CD4-positive, alpha-beta T cell treated with Interleukin-4 for 1 hour (primary cell): ENCODE measurements around the gene PARD3.
"Not testable (repeated sequence)": the region's sequence is repeated elsewhere in the genome, so short reads cannot be mapped to it uniquely, and the experiment has no call there.

Experiments
- DNase-seq, 2 donors: peaks; one replicate each; pipeline ENCODE4 v3.0.0-alpha.2; 2020 to 2022

PARD3 gene

DNA sequence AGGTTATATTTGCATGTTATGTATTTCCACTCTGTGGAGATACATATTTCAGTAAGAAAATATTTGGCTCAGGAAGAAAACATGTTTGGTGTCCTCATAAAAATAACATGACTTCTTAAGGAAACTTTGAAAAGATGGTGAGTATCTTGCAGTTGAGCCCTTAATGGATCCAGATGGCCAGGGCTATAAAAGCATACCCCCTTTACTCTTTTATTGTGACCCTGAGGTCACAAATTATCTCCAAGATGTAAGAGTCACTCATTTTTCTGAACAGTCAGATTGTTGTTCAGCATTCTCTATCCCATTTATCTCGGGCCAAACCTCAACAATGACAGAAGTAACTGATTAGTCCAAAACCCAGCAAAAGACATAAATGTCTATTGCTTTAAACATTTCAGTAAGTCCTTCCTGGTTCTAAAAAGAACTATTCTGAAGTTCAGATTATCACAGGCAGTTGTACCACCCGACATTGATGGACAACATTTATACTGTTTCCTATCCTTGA lies 539.4 kb downstream of the PARD3 start:
- no peak for DNase-seq

DNA sequence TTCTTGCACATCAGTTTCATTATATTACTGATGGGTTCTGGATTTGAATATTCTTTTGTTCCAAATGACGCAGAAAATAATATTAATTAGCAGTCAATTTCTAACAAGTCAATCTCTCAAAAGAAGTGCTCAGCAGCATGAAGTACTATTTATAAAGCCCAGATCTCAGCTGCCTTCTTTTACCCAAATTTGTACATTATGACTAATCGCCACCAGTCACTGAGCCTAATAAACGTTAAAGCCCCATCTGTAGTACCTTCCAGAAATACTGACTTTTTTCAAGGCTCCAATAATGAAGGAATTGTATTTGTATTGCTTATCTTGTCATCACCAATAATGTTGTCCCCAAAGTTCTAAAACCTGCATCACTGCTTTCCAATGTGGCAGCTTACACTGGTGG lies 540.2 kb downstream of the PARD3 start:
- no peak for DNase-seq

DNA sequence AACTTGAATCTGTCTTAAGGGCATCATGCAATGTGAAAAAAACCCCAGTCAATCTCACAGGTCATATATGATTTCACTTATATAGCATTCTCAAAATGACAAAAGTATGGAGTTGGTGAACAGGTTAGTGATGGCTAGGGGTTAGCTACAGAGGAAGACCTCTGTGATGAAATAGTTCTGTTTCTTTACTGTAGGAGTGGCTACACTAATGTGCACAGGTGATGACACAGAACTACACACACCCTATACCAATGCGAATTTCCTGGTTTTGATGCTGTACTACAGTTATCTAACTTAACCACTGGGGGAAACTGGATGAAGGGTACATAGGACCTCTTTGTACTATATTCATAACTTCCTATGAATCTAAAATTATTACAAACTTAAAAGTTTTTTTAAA lies 541.8 kb downstream of the PARD3 start:
- DNase-seq: no peak

DNA sequence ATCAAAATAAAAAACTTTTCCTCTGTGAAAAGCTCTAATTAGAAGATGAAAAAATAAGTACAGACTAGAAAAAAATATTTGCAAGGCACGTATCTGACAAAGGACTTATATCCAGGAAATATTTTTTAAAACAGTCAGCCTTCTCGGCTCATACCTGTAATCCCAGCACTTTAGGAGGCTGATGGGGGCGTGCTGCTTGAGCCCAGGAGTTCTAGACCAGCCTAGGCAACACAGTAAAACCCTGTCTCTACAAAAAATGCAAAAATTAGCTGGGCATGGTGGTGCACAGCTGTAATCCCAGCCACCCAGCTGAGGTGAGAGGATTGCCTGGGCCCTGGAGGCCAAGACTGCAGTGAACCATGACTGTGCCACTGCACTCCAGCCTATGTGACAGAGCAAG lies 542.8 kb downstream of the PARD3 start:
- DNase-seq: no peak

DNA sequence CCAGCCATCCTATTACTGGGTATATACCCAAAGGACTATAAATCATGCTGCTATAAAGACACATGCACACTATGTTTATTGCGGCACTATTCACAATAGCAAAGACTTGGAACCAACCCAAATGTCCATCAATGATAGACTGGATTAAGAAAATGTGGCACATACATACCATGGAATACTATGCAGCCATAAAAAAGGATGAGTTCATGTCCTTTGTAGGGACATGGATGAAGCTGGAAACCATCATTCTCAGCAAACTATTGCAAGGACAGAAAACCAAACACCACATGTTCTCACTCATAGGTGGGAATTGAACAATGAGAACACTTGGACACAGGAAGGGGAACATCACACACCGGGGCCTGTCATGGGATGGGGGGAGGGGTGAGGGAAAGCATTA lies 546.7 kb downstream of the PARD3 start:
- not testable (repeated sequence) for DNase-seq

DNA sequence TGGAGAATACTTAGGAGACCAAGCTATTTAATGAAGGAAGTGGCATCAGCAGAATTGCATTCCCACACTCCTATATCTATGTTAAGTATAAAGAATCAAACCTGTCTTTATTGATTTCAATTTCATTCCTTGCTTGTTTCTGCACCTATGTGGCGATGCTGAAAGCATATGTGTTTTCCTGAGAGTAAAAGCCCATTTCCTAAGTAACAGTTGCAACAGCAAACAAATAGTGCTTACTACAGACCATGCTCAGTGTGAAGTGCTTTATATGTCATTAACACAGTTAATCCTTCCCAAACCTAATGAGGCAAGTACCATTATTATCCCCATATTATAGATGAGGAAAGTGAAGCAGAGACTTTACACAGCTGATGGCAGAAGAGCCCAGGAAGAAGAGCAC lies 552.1 kb downstream of the PARD3 start:
- no peak for DNase-seq

DNA sequence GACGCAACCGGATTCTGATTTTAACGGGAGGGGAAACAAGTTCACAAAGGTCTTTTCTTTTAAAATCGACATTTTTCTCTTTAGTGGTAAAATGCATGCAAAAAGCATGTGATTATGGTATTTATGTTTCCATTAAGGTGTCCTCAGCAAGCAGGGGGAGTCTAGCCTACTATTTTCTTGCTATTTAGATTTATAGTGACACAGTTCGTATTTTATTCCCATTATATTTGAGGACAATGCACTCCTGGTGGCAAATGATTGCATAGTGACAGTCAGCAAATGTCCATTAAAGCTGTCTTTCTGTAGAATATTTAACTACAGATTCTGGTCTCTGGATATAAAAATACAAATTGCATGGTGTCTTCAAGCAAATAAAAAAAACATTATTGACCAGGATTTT lies 554.2 kb downstream of the PARD3 start:
- DNase-seq: no peak

DNA sequence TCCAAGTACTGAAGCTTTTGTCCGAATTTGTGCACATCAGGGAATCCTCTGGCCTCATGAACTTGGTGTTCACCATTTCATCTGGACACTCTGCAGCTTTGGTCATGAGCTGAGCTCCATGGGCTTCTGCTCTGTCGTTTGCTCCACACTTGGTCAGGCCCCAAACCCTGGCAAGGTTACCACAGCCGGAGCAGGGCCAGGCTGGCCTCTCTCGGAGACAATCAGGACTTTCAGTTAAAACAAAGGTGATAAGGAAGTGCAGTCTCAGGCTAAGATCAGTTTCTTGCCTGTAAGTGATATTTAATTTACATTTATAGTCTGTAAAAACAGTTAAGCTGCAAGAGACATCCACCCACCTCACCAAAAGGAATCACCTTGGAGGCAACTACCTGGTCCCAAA lies 558.9 kb downstream of the PARD3 start:
- no peak for DNase-seq

DNA sequence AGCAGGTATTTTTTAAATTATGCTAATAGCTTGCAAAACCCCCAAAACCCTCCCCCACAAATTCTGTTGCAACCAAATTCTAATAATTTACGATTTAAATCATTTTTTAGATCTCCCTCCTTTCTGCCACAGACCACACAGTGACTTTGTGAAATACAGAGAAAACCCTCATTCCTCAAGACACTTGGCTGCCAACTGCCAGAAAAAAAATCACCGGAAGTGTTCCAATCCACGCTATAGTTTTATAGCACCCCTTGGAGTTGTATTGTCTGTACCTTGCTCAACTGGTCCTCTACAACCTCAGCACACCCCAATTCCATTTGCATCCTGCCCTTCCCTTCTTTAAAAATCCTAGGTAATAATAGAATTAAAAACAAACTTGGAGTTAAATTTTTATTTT lies 560.1 kb downstream of the PARD3 start:
- DNase-seq: no peak

DNA sequence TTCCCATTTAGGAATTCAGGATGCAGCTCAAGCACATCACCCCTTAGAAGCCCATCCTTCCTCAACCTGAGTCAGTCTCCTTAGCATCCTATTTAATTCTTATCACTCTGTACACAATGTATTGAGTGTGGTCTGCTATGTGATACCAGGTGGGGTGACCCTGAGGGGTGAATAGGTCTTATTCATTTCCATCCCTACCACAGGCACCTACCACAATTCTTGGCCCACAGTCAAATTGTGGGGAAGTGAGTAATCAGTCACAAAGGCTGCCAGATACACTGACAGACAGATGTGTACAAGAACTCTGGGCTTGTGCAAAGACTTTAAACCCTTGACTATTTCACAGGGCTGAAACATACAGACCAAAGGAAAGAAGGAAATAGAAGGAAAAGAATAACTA lies 560.5 kb downstream of the PARD3 start:
- no peak for DNase-seq

DNA sequence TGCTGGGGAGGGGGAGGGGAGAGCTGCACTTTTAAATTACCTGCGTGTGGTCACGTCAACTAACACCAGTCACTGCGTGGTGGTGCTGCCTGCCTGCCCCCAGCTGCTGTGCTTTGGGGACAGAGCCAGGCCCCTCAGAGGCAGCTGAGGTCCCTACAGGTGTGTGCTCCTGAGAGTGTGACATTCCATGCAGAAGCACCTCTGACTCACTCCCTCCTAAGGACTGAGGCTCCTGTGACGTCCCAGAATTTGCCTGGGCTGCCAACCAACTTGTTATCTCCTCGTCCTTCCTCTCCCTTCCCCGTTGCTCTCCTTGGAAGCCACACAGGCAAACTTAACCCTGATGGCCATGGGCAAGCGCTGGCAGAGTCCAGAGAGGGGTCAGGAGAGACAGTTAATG lies 563.0 kb downstream of the PARD3 start:
- no peak for DNase-seq

DNA sequence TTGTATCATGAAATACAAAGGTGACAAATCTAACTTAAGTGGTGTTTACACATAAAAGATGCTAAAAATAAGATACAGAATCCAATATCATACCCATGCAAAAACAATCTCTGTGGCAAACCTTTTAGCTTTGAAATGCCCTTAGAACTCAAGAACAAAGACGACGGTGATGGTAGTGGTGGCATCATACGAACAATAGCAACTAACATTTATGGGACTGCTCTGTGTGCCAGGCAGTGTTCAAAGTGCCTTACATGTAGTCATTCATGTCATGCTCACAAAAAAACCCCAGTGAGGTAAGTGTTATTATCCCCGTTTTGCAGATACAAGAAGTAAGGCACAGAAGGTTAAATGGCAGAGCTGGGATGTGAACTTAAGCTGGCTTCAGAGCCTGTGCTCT lies 563.9 kb downstream of the PARD3 start:
- no peak for DNase-seq

DNA sequence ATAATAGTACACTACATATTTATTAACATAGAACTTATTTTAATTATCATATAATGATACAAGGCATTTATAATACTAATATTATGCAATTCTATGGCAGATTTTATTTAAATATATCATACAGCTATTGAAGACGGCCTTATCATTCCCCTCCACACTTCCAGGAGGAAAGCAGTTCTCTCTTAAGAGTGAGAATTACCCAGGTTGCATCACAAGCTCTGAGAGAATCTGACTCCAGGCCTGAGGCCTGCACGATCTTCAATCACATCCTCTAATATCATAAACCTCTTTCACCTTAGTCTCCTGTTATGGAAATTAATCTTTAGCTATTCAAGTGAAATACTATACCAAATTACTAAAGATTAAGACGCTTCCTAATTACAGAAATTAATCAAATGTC lies 564.4 kb downstream of the PARD3 start:
- DNase-seq: no peak

DNA sequence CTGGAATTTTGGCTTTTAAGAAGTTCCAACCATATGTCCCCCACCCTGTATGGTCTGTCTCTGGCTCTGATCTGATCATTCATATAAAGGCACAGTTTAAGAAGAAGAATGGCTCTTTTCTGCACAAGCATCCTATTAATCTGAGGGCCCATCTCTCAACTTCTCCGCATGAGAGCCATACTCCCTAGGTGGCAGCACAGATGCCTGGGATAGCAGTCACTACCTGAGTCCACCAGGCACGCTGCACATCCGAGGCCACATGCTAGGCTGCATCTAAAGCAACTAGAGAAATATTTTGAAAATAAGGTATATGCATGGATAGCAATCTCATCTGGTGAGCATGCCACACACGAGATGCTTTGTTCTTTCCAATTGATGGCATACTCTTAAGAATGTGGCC lies 565.5 kb downstream of the PARD3 start:
- DNase-seq: no peak

DNA sequence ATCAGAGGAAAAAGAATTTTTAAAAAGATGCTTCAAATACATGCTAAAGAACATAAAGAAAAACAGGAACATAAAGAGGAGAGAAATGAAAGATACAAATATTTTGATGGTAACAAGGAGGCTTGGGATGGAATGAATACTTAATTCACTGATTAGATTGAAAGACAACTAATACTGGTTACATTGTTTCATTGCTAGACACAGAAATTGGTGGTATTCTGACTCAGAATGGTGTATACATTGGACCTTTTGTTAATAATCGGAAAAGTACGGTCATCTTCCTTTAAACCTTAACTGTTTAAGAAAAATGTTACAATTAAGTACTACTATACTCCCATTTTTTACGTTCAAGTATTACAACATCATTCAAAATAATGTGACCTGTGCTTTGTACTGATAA lies 567.5 kb downstream of the PARD3 start:
- DNase-seq: no peak

DNA sequence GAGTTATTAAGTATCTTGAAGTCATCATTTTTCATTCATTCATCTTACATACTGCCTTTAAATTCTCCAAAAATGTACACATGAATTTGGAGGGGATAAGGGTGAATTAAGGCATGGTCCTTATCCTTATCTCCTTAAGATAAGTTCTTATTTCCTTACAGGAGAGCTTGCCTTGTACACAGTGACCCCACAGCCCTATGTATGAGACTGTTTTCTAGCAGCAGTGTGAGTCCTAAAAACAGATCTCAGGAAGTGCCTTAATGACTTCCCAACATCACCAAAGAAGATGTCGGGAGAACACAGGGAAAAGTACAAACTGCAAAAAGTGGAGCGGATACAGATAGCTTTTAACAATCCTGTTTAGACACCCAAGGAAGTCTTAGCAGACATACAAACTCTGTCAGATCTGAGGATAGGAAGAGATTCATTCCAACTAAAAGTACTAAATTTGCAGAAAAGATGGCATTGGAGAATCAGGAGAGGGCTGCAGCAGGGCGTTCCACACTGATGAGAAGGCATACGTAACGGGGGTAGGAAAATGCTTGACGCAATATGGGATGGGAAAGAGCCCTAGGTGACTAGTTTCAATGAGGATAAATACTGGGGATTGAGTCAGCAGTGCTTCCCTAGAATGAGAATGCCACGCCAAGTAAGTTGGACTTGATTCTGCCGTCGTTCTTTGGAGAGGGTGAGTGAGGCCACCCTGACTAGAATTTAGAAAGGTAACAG lies 570.2 kb downstream of the PARD3 start:
- no peak for DNase-seq

DNA sequence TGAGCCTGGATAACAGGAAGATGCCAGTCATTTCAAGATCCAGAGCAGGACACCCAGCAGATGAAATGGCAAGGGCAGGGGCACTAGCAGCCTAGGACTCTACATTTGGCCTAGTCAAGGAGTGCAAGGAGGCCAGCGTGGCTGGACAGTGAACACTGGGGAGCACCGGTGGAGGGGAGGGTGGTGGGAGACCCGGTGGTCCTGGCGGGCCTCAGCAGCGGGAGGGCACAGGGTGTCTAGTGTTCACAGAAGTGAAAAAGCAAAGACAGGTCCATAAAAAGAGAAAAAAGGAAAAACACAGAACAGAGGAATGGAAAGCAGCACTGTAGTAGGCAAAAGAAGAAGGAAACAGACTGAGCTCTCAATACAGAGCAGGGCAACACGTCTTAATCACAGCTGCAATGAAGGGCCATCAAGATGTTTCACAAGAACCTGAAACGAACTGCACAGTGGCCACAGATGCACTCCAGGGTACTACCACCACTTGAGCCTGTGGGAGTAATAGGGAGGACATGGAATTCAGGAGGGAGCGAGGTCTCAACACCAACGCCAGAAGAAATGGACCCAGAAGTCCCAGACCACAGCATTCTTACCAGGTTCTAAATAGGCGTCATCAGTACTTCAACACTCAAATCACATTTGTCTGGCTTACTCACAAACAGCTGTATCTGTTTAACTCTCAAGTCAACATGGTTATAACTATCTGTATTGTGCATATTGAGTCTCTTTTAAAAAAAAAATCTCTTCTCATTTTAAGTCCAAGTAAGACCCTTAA lies 573.7 kb downstream of the PARD3 start:
- DNase-seq: no peak

DNA sequence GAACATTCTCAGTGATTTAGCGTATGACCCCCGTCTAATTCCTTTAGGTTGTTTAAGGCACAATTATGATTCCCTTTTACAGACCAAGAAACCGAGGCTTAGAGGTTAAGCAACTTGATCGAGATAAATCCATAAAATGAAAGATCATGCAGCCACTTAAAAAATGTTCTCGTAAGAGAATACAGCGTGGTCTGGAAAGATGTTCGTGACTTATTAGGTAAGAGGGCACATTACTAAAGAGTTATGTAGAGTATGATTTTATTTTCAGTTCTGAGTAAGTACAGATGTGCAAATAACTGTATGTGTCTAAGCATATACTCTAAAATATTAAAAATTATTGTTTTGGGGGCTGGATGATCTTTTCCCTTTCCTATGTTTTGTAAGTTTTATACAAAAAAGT lies 575.1 kb downstream of the PARD3 start:
- no peak for DNase-seq

DNA sequence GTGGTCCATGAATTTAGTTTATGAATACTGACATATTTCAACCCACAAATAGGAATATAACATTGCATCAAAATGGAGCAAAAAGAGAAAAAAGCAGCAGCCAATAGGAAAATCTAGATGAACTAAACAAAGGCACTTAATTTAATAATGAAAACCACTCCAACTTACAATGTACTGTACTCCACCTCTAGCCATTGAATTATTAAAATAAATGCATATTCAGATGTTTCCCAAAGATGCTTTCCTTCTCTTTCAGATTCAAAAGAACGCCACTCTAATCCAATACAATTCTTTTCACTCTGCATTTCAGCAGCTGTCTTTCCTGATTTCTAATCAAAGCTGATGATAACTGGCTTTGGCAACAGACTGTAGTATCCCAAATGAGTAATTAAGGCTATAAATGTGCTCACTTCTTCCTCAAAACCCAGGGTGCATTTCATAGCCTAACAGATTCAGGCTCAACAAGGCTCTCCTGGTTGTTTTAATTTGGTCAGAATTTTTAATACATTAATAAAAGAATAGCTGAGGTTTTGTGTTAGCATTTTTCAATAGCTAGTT lies 577.1 kb downstream of the PARD3 start:
- no peak for DNase-seq

DNA sequence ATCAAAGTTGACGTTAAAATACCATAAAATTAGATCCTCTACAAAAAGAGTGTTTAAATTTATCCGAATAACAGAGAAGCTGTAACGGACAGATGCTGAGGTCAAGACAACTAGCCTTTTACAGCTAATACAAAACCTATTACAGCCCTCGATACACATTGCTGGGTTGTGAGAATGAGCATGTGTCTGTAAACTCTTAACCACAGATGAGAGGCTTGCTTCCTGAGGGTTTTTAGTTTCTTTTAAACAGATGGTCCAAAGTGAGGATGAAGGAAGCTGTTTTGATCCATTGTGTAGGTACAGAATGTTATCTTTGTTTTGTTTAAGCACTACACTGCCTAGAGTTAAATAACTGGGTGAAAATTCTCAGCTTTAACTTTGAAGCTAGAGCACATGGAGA lies 578.2 kb downstream of the PARD3 start:
- no peak for DNase-seq

DNA sequence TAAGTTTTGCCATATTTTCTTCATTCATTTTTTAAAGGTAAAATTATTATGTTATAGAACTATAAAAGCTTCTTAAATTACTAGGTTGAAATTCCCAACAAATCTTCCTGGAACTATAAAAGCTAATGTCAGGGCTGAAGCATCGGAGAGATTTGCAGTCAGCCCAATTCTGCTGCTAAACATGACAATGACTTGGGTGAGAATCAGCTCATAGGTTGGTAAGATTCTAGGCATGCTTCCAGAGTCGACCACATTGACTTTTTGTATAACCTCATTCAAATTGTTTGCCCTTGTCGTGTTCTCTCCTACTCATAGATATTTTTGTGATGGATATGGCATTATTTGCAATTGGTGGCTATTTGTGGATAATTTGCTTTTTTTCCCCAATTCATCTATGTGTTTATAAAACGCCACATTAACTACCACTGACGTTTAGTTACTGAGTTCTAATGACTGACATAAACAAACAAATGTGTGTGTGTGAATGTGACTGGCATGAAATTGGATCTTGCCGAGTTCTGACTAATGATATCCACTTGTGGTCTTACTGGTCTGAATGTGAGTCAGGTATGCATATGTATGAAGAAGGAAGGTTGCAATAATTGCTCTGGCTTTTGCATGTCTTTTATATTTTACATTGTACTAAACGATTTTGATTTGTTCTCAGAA lies 579.8 kb downstream of the PARD3 start:
- no peak for DNase-seq

DNA sequence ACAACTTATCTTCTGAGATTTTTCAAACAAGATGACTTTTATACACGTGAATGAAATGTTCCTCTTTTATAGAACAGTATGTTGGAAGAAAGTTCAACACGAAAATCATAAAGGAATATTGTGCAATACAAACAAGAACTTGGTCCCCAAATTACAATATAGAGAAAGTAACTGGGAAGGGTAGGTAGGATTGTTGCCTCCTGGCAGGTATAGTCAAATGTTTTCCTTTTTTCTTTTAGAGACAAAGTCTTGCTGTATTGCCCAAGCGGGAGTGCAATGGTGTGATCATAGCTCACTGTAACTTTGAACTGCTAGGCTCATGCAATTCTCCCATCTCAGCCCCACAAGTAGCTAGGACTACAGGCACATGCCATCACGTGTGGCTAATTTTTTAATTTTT lies 582.6 kb downstream of the PARD3 start:
- DNase-seq: no peak

DNA sequence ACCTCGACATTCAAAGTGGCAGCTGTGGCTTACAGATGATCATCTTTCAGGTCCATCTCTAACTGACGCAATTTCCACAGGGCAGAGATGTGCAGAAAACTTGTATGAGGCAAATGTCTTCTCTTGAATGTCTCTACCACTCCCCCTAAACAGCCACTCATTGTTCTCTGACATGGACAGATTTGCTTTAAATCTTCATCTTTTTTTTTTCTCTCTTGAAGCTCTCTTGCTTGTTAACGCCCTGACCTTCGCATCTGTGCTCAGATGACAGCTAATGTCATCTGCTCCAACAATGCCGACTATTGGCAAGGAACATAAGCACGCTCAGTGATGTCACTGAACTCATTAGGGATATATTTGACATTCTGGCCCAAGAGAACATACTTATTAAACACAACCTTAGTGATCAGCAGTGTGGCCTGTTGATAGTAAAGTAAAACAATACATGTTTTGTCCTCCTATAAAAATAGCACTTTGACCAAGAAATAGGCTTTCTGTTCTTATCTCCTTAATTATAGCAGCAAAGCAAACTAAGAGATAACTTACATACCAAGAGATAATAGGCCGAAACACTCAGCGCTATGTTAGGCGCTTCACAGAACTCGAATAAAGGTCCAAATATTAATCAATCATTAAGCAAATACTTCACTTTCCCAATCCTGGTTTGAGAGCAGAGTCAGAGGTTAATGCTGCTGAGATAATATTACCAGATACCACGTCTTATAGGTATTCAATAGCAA lies 583.5 kb downstream of the PARD3 start:
- no peak for DNase-seq
